NCI-H524 treated with DMSO at 0.1 percent for 48 hours (cell line): ENCODE data around the gene LRRN2.
"Not testable (repeated sequence)": the region's sequence is repeated elsewhere in the genome, so short reads cannot be mapped to it uniquely, and the experiment has no call there.

Experiments used
- DNase-seq: peaks from one replicate; lab custom pipeline; 2025; lab: John Stamatoyannopoulos, UW

LRRN2 gene

GRCh38 chr1:204574016-204574864, 111.3 kb downstream of the LRRN2 start:
- DNase-seq = no peak

GRCh38 chr1:204572923-204573922, 112.3 kb downstream of the LRRN2 start:
- DNase-seq = no peak

GRCh38 chr1:204571631-204572030, 113.9 kb downstream of the LRRN2 start:
- no peak for DNase-seq

DNA sequence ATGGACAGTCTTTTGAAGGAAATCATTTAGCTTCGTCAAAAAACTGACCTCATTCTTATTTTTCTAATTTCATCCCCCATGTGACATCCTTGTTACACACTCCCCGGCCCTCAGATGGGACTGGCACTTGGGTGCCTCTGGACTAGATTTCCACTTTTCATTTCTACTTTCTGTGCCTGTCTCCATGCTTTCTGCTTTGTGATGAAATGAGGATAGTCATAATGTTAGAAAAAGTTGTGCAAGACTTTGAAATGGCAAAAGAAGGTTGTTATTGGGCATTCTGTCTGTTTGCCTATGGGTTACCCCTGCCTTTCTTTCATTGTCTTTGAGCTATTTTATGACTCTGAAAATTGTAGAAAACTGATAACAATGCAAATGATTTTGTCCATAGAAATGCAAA, 114.4 kb downstream of the LRRN2 start:
- DNase-seq = no peak

- DNase-seq = not testable (repeated sequence)
These were observed 115.5 kb downstream of the LRRN2 start for GRCh38 chr1:204570021-204570420.

DNA sequence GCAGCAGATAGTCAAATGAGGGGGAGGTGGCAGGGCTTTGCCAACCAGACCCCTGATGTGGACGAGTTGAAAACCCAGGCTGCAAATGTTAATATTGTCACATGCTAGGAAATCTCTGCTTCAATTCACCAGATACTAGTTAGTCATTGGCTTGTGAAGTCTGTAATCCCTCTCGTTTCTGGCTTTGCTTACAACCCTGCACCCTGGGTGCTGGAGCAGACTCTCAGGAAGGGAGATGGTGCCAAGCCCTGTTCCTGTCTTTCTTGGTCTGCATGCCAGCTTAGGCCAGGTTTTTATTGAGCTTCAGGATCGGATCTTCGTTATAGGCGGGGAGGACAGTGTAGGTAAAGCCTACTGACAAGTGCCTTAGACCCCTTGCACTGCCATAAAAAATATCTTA, 116.1 kb downstream of the LRRN2 start:
- no peak for DNase-seq

DNA sequence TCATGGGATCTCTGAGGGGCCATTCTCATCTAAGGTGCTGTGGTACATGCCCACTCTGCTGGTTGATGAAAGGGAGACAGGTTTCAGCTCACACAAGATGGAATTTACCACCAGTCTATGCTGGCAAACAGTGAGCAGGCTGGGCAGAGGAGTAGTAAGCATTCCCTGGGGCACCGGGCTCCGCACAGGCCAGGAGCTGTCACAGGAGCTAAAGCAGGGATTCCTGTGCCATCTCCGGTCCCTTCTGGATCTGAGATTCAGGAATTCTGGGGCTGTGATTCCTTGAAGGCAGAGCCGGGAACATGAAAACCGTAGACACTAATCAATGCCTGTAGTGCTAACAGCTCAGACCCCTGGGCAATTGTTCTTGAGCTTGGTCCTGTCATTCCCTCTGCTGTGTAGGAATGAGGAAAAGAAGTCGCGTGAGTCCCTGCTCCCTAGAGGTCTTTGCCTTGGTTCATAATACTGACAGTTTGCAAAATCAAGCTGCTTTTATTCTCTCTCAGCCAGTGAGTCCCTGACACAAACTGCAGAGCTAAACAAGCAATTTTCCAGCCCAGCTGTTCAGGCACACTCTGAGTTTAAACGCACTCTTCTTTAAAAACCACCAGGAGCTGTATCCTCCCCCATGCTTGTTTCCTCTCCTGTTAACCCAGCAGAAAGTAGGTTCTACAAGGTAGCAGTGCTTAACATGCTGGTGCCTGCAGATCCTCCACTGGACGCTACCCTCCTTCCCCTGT, 116.8 kb downstream of the LRRN2 start:
- no peak for DNase-seq
